Airway epithelial cell (primary cell): ENCODE data around the gene PALLD. TPM values are rescaled to one million over a fixed set of nuclear protein-coding genes. Genes with fewer than 3 reads are reported as not detected.

ENCODE experiments used
- total RNA-seq: library from RNA; depleted of rRNA; stranded (reverse); fragments of >200 nt; gene quantifications from 2 replicates; pipeline ENCODE4 v1.2.3, GENCODE V29; 2015

PALLD gene
- 52.6 and 57.5 TPM in 2 replicates for total RNA-seq

GRCh38 chr4:168496834-168497233, at the start of gene PALLD:
TSS of gene PALLD (plus strand) at chr4:168497052.

Other genes starting within 250 kb of the PALLD start
- 3.0 and 5.9 TPM in 2 replicates for gene DDX60, start 178.3 kb upstream of the PALLD start, total RNA-seq
- gene DDX60L, start 16.6 kb upstream of the PALLD start, total RNA-seq, result 3.5 and 4.1 TPM in 2 replicates